Gastroesophageal sphincter (tissue), 4 donors: ENCODE measurements around the gene CARHSP1. TPM values are rescaled to one million over a fixed set of nuclear protein-coding genes. Genes with fewer than 3 reads are reported as not detected.

Experiments used
- ATAC-seq: fragments of 150-250 bp; one replicate; pipeline ENCODE4 v1.9.1; 2016; ENCODE audit warnings: mild to moderate bottlenecking, moderate library complexity
- H3K27ac ChIP-seq, 4 donors: fragments of 200-600 bp; sonication (generic) in 3 of 4; 1 replicate in 3 of 4; 2 replicates in 1 of 4; pipeline ENCODE4 v1.5.1; 2016 to 2019
- H3K27me3 ChIP-seq: fragments of 200-600 bp; sonication (generic); one replicate; pipeline ENCODE4 v1.5.1; 2019
- H3K36me3 ChIP-seq, 2 donors: fragments of 200-600 bp; sonication (generic); one replicate each; pipeline ENCODE4 v1.5.1; 2019; ENCODE audit warnings: control low read depth in 1 of 2
- H3K4me1 ChIP-seq, 3 donors: fragments of 200-600 bp; sonication (generic); 1 replicate in 2 of 3; 2 replicates in 1 of 3; pipeline ENCODE4 v1.5.1; 2016 to 2019; ENCODE audit warnings: control low read depth in 2 of 3
- H3K4me3 ChIP-seq, 2 donors: fragments of 200-600 bp; sonication (generic); one replicate each; pipeline ENCODE4 v1.5.1; 2019; ENCODE audit warnings: mild to moderate bottlenecking in 1 of 2, moderate library complexity in 1 of 2
- H3K9me3 ChIP-seq, 3 donors: fragments of 200-600 bp; sonication (generic); one replicate each; pipeline ENCODE4 v1.5.1; 2017 to 2019; ENCODE audit warnings: control low read depth in 2 of 3
- CTCF ChIP-seq, 4 experiments: fragments of 200-600 bp in 2 of 4; fragments of 450-650 bp in 2 of 4; sonication (generic) in 1 of 4; IDR thresholded peaks; one replicate each; pipeline ENCODE4 v1.5.1; 2017 to 2019; ENCODE audit warnings: antibody characterized with exemption in 4 of 4, mild to moderate bottlenecking in 2 of 4, moderate library complexity in 2 of 4
- EP300 ChIP-seq: sonication (generic); formaldehyde crosslinking; IDR thresholded peaks from one replicate; pipeline ENCODE4 v1.6.1; 2017; ENCODE audit warnings: antibody characterized with exemption, mild to moderate bottlenecking
- POLR2A ChIP-seq, 2 donors: fragments of 450-650 bp; IDR thresholded peaks; one replicate each; pipeline ENCODE4 v1.6.1; 2017; ENCODE audit warnings: antibody characterized with exemption in 2 of 2, mild to moderate bottlenecking in 2 of 2, moderate library complexity in 1 of 2
- POLR2AphosphoS5 ChIP-seq: sonication (generic); formaldehyde crosslinking; IDR thresholded peaks from one replicate; pipeline ENCODE4 v1.6.1; 2017; ENCODE audit warnings: antibody characterized with exemption
- whole genome bisulfite sequencing, 2 donors: methylation state at CpG; one replicate each; pipeline ENCODE4 v1.1.5; 2018; ENCODE audit warnings: low coverage in 1 of 2; 5-methylcytosine and 5-hydroxymethylcytosine counted together
- total RNA-seq, 4 donors: library from RNA; depleted of rRNA; stranded (reverse); fragments of >200 nt; gene quantifications; one replicate each; pipeline ENCODE4 v1.1.0, GENCODE V29; 2016

The CARHSP1 gene
- total RNA-seq, 4 donors from 2014 or later: 29.3 to 79.8 (median 72.5) TPM

- H3K36me3 ChIP-seq: peaks cover 6 to 100% of the 10 kb centered on the region in 2 donors
- no peak overlapping the region for H3K27ac ChIP-seq
- TF ChIP-seq POLR2A (IDR thresholded peaks at IDR 0.05) (no peak), EP300 (no peak), POLR2AphosphoS5 (no peak), CTCF (IDR thresholded peaks at IDR 0.05) (no peak)
- H3K9me3 ChIP-seq: no peaks in the 10 kb centered on the region
- no peaks in the 10 kb centered on the region for H3K27me3 ChIP-seq
- no peak overlapping the region for H3K4me3 ChIP-seq
- 68 to 76% methylated on average over 5 of the region's 5 CpGs for WGBS, 2 donors
- ATAC-seq: no peak
- no peaks in the 10 kb centered on the region for H3K4me1 ChIP-seq
Observed at GRCh38 chr16:8900343-8900742, 31.5 kb upstream of the CARHSP1 start.

GRCh38 chr16:8899709-8900317, 31.0 kb upstream of the CARHSP1 start:
- no peak for TF ChIP-seq CTCF (IDR thresholded peaks at IDR 0.05)
- TF ChIP-seq POLR2AphosphoS5: no peak
- no peak for TF ChIP-seq EP300
- peaks cover 6 to 100% of the 10 kb centered on the region in 2 donors for H3K36me3 ChIP-seq
- no peaks in the 10 kb centered on the region for H3K4me1 ChIP-seq
- no peaks in the 10 kb centered on the region for H3K27me3 ChIP-seq
- WGBS, 2 donors: 85 to 89% methylated on average over 5 to 7 of the region's 9 CpGs
- H3K27ac ChIP-seq: no peak overlapping the region
- ATAC-seq: no peak
- H3K4me3 ChIP-seq: no peak overlapping the region
- H3K9me3 ChIP-seq: no peaks in the 10 kb centered on the region

- no peaks in the 10 kb centered on the region for H3K9me3 ChIP-seq
- 90 to 97% methylated on average over 2 to 3 of the region's 3 CpGs for WGBS, 2 donors
- H3K27me3 ChIP-seq: no peaks in the 10 kb centered on the region
- H3K27ac ChIP-seq: no peak overlapping the region
- TF ChIP-seq CTCF (IDR thresholded peaks at IDR 0.05) (no peak), POLR2AphosphoS5 (no peak), EP300 (no peak), POLR2A (IDR thresholded peaks at IDR 0.05) (no peak)
- no peak for ATAC-seq
- H3K4me3 ChIP-seq: no peak overlapping the region
- H3K36me3 ChIP-seq: peaks cover 6 to 100% of the 10 kb centered on the region in 2 donors
- H3K4me1 ChIP-seq: no peaks in the 10 kb centered on the region
Observed at GRCh38 chr16:8898660-8899318, 30.0 kb upstream of the CARHSP1 start.

- no peaks in the 10 kb centered on the region for H3K4me1 ChIP-seq
- 90 to 97% methylated on average over 11 to 13 of the region's 21 CpGs for WGBS, 2 donors
- H3K27ac ChIP-seq: no peak overlapping the region
- no peak for ATAC-seq
- no peaks in the 10 kb centered on the region for H3K9me3 ChIP-seq
- TF ChIP-seq EP300: no peak
- TF ChIP-seq POLR2A (IDR thresholded peaks at IDR 0.05): no peak
- no peak for TF ChIP-seq POLR2AphosphoS5
- no peak for TF ChIP-seq CTCF (IDR thresholded peaks at IDR 0.05)
- H3K4me3 ChIP-seq: no peak overlapping the region
- H3K27me3 ChIP-seq: no peaks in the 10 kb centered on the region
- H3K36me3 ChIP-seq: peaks cover 0 to 100% of the 10 kb centered on the region in 2 donors
Observed at GRCh38 chr16:8894736-8895334, 26.0 kb upstream of the CARHSP1 start.
